ENCODE data around the gene NECAB2.

DNA sequence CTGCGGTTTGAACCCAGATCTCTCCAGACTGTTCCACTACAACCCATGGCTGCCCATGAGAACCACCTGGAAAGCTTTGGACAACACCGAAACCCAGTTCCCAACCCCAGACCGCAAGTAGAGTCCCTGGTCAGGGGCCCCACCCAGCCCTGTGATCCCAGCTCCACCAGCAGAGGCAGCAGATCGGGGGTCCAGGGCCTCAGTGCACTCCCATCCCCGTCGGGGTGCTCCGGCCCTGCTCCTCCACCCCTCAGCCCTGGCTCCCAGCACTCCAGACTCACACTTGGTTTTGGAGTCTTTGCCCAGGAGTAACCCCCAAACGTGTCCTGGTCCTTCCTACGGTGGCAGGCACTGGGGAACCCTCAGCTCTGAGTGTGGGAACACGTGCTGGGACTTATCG, 35.7 kb upstream of the NECAB2 start:
- TF ChIP-seq ZNF274 (IDR thresholded peaks at IDR 0.05; ENCODE audit: low read depth, low read length) (no peak), SUZ12 (IDR thresholded peaks at IDR 0.05; ENCODE audit: extremely low read depth, insufficient read depth, insufficient read length) (no peak)
